HG02610 (cell line): ENCODE measurements around the gene ABCA1.
"Not testable (repeated sequence)": the region's sequence is repeated elsewhere in the genome, so short reads cannot be mapped to it uniquely, and the experiment has no call there.

Experiments used
- ATAC-seq: cut with Tn5 transposase; IDR thresholded peaks from one replicate; pipeline ENCODE4 v1.9.1; 2021; ENCODE audit warnings: mild to moderate bottlenecking, moderate library complexity; ENCODE audit not compliant: unreplicated experiment

The ABCA1 gene

GRCh38 chr9:104951487-104951886 lies 23.5 kb upstream of the ABCA1 start:
- no peak for ATAC-seq

DNA sequence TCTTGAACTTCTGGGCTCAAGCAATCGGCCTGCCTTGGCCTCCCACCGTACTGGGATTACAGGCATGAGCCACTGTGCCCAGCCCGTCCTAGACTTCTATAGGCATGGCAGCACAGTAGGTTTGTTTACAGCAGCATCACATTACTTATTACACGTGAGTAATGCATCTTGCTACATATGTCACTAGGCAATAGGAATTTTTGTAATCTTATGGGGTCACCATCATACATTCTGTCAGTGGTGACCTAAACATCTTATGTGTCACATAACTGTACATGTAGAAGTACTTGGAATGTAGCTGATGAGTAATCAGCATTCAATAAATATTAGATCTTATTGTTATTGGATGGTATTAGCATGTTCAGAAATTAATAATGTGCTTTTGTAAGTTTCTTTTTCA lies 22.9 kb upstream of the ABCA1 start:
- no peak for ATAC-seq

DNA sequence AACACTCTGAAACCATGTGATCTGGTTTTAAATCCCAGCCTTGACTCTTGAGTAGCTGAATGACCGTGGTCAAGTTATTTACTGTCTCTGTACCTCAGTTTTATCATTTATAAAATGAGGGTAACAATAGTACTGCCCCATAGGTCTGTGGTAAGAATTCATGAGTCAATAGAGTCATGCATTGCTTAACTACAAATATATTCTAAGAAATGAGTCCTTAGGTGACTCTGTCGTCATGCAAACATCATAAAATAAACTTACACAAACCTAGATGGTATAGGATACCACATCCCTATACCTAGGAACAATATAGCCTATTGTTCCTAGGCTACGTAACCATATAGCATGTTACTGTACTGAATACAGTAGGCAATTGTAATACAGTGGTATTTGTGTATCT lies 20.3 kb upstream of the ABCA1 start:
- ATAC-seq, result no peak

GRCh38 chr9:104944871-104945270 lies 16.9 kb upstream of the ABCA1 start:
- ATAC-seq, result no peak

- no peak for ATAC-seq
Measured at GRCh38 chr9:104944356-104944755, 16.4 kb upstream of the ABCA1 start.

GRCh38 chr9:104941597-104941996 lies 13.6 kb upstream of the ABCA1 start:
- no peak for ATAC-seq

DNA sequence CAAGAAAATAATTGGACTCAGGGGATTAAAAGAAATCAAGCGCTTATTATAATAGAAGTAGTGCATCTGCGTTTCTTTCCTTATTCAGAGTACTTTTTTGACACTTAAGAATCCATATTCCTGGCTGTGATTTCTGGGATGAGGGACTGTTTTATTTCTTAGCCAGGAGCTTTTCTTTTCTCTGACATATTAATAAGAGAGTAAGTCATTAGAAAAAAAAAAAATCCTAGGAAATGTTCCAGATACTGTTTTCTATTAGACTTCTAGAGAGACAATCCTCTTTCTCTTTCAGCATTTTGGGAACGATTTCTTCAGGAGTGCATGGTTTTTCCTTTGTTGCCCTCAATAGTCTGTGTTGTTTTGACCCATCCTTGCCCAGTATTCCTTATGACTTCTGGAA lies 8.3 kb upstream of the ABCA1 start:
- ATAC-seq, result no peak

GRCh38 chr9:104935501-104935810 lies 7.5 kb upstream of the ABCA1 start:
- ATAC-seq, result not testable (repeated sequence)

- no peak for ATAC-seq
Measured at GRCh38 chr9:104934691-104935500, 6.9 kb upstream of the ABCA1 start.

GRCh38 chr9:104933091-104933490 lies 5.1 kb upstream of the ABCA1 start:
- not testable (repeated sequence) for ATAC-seq

DNA sequence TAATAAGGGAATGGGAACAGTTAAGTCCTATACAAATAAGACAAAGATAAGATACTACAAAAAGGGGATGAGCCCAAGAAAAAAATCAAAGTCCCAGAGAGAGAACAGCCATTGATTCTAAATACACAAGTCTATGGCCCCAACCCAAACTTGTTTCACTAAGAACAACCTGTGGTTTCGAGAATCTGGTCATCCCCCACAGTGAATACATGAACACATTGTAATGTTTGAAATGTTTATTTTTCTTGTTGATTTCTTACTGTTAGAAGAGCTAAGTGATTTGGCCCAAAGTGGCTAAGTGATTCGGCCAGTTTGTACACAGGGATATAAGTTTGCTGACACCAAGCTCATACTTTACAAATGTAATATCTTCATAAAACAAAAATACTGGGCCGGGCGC lies 3.3 kb upstream of the ABCA1 start:
- ATAC-seq, result no peak

- no peak for ATAC-seq
Measured at GRCh38 chr9:104927216-104927911, 591 bp downstream of the ABCA1 start.

- peak; percentile 66 for ATAC-seq
Measured at GRCh38 chr9:104923740-104924139, 4.2 kb downstream of the ABCA1 start.

GRCh38 chr9:104923289-104923688 lies 4.7 kb downstream of the ABCA1 start:
- no peak for ATAC-seq

DNA sequence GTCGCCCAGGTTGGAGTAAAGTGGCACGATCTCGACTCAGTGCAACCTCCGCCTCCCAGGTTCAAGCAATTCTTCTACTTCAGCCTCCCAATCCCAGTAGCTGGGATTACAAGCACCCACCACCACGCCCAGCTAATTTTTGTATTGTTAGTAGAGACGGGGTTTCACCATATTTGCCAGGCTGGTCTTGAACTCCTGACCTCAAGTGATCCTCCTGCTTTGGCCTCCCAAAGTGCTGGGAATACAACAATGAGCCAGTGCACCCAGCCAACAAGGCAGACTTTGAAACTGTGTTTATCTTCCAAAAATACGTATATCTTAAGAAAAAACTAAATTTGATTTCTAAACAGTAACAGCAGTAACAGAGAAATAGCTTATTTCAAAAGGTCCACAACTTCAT lies 5.2 kb downstream of the ABCA1 start:
- not testable (repeated sequence) for ATAC-seq

- ATAC-seq, result no peak
Measured at GRCh38 chr9:104921067-104921741, 6.8 kb downstream of the ABCA1 start.

- no peak for ATAC-seq
Measured at GRCh38 chr9:104915753-104916152, 12.2 kb downstream of the ABCA1 start.

DNA sequence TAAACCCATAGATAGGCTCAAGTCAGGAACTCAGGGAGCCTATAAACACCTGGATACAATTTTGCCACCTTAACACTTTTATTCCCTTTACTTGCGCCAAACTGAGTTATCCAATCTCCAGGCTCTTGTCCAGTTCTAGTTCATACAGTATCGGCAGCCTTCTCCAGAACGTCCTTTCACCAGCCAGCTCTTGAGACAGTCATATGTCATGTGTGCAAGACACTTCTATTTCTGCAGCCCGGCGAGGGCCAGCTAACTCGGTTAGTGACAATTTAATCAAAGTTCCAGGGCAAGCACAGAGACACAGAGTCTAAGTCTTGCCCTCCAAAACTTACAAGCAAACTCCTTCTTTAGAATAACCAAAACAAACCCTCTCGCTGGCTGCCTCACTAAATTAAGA lies 12.9 kb downstream of the ABCA1 start:
- ATAC-seq, result no peak

DNA sequence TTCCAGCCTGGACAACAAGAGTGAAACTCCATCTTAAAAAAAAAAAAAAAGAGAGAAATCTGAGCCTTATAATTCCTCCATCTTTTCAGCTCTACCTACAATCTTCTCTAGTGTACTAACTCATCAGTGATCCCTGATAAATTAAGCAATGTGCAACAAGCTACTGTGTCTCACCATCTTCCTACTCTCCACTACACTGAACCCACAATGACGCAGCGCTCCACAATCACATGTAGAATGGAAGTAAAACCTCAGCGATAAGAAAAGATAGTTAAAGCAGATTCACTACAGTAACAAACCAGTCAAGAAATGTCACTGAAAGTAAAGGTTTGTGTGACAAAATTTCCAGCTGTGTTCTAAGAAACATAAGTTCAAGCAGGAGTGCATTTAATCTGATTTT lies 13.5 kb downstream of the ABCA1 start:
- no peak for ATAC-seq

GRCh38 chr9:104912606-104913005 lies 15.3 kb downstream of the ABCA1 start:
- ATAC-seq, result no peak

GRCh38 chr9:104911032-104911607 lies 16.8 kb downstream of the ABCA1 start:
- no peak for ATAC-seq
